ENCODE measurements around the gene KCNMB3.

DNA sequence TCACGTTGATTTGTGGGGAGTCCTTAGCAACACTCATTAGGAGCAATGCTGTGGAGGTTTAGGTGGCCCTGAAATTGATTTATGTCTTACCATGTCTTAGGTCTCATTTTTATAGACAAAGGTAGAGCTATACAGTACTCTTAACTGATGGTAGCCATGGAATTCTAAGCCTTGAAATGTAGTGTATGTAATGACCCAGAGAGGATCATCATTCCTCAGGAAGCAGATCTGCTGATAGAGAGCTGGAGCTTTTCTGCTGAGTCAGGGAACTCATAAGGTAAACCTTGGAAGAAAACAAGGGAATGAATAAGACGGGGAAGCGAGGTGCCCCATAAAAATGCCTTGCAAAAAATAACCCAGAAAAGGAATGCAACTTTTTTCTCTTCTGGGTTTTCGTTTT is 37.9 kb upstream of the KCNMB3 start:
- TF ChIP-seq, protein P1, sequence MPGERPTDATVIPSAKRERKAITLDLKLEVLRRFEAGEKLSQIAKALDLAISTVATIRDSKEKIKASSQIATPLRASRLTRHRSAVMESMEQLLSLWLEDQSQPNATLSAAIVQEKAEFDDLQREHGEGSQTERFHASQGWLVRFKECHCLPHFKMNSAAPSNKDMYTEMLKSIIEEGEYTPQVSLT (CRISPR knock-in tag; IDR thresholded peaks at IDR 0.05; ENCODE audit: borderline replicate concordance, low read depth), result no peak
- TF ChIP-seq, protein P2, sequence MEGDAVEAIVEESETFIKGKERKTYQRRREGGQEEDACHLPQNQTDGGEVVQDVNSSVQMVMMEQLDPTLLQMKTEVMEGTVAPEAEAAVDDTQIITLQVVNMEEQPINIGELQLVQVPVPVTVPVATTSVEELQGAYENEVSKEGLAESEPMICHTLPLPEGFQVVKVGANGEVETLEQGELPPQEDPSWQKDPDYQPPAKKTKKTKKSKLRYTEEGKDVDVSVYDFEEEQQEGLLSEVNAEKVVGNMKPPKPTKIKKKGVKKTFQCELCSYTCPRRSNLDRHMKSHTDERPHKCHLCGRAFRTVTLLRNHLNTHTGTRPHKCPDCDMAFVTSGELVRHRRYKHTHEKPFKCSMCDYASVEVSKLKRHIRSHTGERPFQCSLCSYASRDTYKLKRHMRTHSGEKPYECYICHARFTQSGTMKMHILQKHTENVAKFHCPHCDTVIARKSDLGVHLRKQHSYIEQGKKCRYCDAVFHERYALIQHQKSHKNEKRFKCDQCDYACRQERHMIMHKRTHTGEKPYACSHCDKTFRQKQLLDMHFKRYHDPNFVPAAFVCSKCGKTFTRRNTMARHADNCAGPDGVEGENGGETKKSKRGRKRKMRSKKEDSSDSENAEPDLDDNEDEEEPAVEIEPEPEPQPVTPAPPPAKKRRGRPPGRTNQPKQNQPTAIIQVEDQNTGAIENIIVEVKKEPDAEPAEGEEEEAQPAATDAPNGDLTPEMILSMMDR (CRISPR knock-in tag; IDR thresholded peaks at IDR 0.05), result no peak
- TF ChIP-seq FOXK2 (IDR thresholded peaks at IDR 0.05), result no peak
- TF ChIP-seq, protein P3, sequence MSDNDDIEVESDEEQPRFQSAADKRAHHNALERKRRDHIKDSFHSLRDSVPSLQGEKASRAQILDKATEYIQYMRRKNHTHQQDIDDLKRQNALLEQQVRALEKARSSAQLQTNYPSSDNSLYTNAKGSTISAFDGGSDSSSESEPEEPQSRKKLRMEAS (IDR thresholded peaks at IDR 0.05), result no peak
- no peak for TF ChIP-seq SP1 (IDR thresholded peaks at IDR 0.05)
- TF ChIP-seq SP1 (CRISPR knock-in tag; IDR thresholded peaks at IDR 0.05), result no peak
- TF ChIP-seq MAFG (CRISPR knock-in tag; IDR thresholded peaks at IDR 0.05), result 0 out of 2 replicates have a peak, but pooled peaks have one; percentile 35
- no peak for TF ChIP-seq U2AF1 (optimal IDR thresholded peaks at IDR 0.05; ENCODE audit: low read depth, low read length)
- TF ChIP-seq POLR2A (IDR thresholded peaks at IDR 0.05; ENCODE audit: insufficient read depth in 1 of 2, low read depth in 2 of 2, low read length in 2 of 2), result no peak
- TF ChIP-seq IRF2 (CRISPR knock-in tag; IDR thresholded peaks at IDR 0.05), result no peak
- no peak for TF ChIP-seq BORCS8-MEF2B (CRISPR knock-in tag; IDR thresholded peaks at IDR 0.05)
- TF ChIP-seq ARID2 (CRISPR knock-in tag; IDR thresholded peaks at IDR 0.05; ENCODE audit: borderline replicate concordance), result no peak
- TF ChIP-seq CBX2 (IDR thresholded peaks at IDR 0.05; ENCODE audit: low read depth, low read length), result no peak
- TF ChIP-seq CBX2 (CRISPR knock-in tag; IDR thresholded peaks at IDR 0.05; ENCODE audit: low read depth), result no peak
- TF ChIP-seq, protein P4, sequence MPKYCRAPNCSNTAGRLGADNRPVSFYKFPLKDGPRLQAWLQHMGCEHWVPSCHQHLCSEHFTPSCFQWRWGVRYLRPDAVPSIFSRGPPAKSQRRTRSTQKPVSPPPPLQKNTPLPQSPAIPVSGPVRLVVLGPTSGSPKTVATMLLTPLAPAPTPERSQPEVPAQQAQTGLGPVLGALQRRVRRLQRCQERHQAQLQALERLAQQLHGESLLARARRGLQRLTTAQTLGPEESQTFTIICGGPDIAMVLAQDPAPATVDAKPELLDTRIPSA (CRISPR knock-in tag; IDR thresholded peaks at IDR 0.05; ENCODE audit: borderline replicate concordance), result no peak
- TF ChIP-seq GABPB1 (CRISPR knock-in tag; IDR thresholded peaks at IDR 0.05), result no peak

Data from HepG2 (cell line).